Body of pancreas (tissue), 4 donors: Measurements from ENCODE around the gene ELF1.

ENCODE experiments used
- CTCF ChIP-seq, 7 experiments: fragments of 450-650 bp in 4 of 7; fragments of 200-600 bp in 3 of 7; sonication (generic) in 3 of 7; IDR thresholded peaks; one replicate each; pipeline ENCODE4 v1.5.1; 2016 to 2019; ENCODE audit warnings: antibody characterized with exemption in 7 of 7
- POLR2A ChIP-seq, 3 donors: fragments of 450-650 bp; IDR thresholded peaks; one replicate each; pipeline ENCODE4 v1.6.1; 2016; ENCODE audit warnings: antibody characterized with exemption in 3 of 3, mild to moderate bottlenecking in 2 of 3

GRCh38 chr13:40994581-40995230 is 24.4 kb downstream of the ELF1 start:
- no peak for TF ChIP-seq POLR2A (IDR thresholded peaks at IDR 0.05)
- peak in 1 of 7 experiments; percentile 4 for TF ChIP-seq CTCF (IDR thresholded peaks at IDR 0.05)
